22Rv1 (cell line): ENCODE data around the gene MCM9.

Experiments
- ZFX ChIP-seq: fragments of 450-650 bp; IDR thresholded peaks from 2 replicates; pipeline ENCODE4 v1.6.1; 2017; ENCODE audit warnings: antibody characterized with exemption, borderline replicate concordance
- TF ChIP-seq, protein P1 (sequence below): fragments of 450-650 bp; IDR thresholded peaks from 2 replicates; pipeline ENCODE4 v1.5.1; 2017; ENCODE audit warnings: mild to moderate bottlenecking

DNA sequence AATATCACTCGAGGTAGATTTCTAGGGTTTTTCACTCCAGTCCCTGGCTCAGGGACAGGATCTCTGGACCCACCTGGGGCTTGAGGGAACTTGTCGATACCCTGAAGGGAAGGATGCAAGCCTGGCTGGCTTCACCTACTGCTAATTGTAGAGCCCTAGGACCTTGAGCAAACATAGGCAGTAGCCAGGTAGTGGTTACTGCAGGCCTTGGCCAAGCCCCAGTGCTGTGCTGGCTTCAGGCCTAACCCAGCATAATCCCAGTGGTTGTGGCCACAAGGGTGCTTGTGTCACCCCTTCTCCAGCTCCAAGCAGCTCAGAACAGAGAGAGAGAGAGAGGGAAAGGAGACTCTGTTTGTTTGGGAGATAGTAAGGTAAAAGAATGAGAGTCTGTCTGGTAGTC is 5.8 kb upstream of the MCM9 start:
- TF ChIP-seq, protein P1, sequence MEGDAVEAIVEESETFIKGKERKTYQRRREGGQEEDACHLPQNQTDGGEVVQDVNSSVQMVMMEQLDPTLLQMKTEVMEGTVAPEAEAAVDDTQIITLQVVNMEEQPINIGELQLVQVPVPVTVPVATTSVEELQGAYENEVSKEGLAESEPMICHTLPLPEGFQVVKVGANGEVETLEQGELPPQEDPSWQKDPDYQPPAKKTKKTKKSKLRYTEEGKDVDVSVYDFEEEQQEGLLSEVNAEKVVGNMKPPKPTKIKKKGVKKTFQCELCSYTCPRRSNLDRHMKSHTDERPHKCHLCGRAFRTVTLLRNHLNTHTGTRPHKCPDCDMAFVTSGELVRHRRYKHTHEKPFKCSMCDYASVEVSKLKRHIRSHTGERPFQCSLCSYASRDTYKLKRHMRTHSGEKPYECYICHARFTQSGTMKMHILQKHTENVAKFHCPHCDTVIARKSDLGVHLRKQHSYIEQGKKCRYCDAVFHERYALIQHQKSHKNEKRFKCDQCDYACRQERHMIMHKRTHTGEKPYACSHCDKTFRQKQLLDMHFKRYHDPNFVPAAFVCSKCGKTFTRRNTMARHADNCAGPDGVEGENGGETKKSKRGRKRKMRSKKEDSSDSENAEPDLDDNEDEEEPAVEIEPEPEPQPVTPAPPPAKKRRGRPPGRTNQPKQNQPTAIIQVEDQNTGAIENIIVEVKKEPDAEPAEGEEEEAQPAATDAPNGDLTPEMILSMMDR: no peak
- no peak for TF ChIP-seq ZFX
